Brain microvascular endothelial cell (primary cell): ENCODE data around the gene CCNT2.
"Not testable (repeated sequence)": the region's sequence is repeated elsewhere in the genome, so short reads cannot be mapped to it uniquely, and the experiment has no call there.

Source experiments
- DNase-seq: peaks from one replicate; pipeline ENCODE4 v3.0.0-alpha.2; 2020
- H3K27ac ChIP-seq: fragments of 250-450 bp; sonication (Bioruptor Pico); 2 replicates; pipeline ENCODE4 v1.5.1; 2020; ENCODE audit warnings: mild to moderate bottlenecking, moderate library complexity
- H3K27me3 ChIP-seq: fragments of 250-450 bp; sonication (Bioruptor Pico); replicated peaks from 2 replicates; pipeline ENCODE4 v1.5.1; 2020; ENCODE audit warnings: mild to moderate bottlenecking
- H3K36me3 ChIP-seq: fragments of 250-450 bp; sonication (Bioruptor Pico); replicated peaks from 2 replicates; pipeline ENCODE4 v1.5.1; 2020; ENCODE audit warnings: mild to moderate bottlenecking
- H3K4me3 ChIP-seq: 2 replicates; pipeline ENCODE4 v1.5.1; 2011; ENCODE audit warnings: low read depth, mild to moderate bottlenecking, control low read depth, low read length, moderate library complexity
- in situ Hi-C: cut with HindIII; loops from 2 replicates; pipeline ENCODE4 v1.10.0; 2017; ENCODE audit warnings: low sequenced_read_pairs, low pct_ligation_motif_present
- TF ChIP-seq, protein P1 (sequence below): IDR thresholded peaks from 2 replicates; pipeline ENCODE4 v1.5.1; 2011; ENCODE audit warnings: low read depth, mild to moderate bottlenecking, moderate library complexity, low read length, control low read depth, inconsistent platforms; ENCODE audit errors: missing control alignments

The CCNT2 gene

DNA sequence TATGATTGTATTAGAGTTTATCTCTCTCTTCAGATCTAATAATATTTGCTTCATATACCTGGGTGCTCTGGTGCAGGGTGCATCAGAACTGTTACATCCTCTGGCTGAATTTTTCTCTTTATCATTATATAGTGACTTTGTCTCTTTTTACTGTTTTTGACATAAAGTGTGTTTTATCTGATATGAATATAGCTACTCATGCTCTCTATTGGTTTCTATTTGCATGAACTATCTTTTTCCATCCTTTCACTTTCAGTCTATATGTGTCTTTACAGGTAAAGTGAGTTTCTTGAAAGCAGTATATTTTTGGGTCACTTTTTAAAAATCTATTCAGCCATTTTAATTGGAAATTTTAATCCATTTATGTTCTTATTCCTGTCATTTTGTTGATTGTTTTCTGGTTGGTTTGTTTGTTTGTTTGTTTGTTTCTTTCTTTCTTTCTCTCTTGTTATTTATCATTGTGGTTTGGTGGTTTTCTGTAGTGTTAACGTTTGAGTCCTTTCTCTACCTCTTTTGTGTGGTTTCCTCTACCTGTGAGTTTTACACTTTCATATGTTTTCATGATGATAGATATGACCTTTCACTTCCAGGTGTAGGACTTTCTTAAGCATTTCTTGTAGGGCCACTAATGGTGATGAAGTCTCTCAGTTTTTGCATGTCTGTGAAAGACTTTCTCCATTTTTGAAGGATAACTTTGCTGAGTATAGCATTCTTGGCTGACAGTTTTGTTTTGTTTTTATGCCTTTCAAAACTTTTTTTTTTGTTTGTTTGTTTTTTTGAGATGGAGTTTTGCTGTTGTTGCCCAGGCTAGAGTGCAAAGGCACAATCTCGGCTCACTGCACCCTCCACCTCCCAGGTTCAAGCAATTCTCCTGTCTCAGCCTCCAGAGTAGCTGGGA, 54.9 kb downstream of the CCNT2 start:
- Histone ChIP-seq H3K36me3 (no peaks in the 10 kb centered on the region), H3K4me3 (no peak overlapping the region), H3K27ac (no peak overlapping the region), H3K27me3 (no peaks in the 10 kb centered on the region)
- in situ Hi-C loops, result no loop called here
- no peak for DNase-seq
- TF ChIP-seq, protein P1, sequence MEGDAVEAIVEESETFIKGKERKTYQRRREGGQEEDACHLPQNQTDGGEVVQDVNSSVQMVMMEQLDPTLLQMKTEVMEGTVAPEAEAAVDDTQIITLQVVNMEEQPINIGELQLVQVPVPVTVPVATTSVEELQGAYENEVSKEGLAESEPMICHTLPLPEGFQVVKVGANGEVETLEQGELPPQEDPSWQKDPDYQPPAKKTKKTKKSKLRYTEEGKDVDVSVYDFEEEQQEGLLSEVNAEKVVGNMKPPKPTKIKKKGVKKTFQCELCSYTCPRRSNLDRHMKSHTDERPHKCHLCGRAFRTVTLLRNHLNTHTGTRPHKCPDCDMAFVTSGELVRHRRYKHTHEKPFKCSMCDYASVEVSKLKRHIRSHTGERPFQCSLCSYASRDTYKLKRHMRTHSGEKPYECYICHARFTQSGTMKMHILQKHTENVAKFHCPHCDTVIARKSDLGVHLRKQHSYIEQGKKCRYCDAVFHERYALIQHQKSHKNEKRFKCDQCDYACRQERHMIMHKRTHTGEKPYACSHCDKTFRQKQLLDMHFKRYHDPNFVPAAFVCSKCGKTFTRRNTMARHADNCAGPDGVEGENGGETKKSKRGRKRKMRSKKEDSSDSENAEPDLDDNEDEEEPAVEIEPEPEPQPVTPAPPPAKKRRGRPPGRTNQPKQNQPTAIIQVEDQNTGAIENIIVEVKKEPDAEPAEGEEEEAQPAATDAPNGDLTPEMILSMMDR, result no peak

GRCh38 chr2:134975281-134976009, 56.8 kb downstream of the CCNT2 start:
- in situ Hi-C loops, result no loop called here
- Histone ChIP-seq H3K27ac (no peak overlapping the region), H3K27me3 (no peaks in the 10 kb centered on the region), H3K4me3 (no peak overlapping the region), H3K36me3 (no peaks in the 10 kb centered on the region)
- TF ChIP-seq, protein P1, result no peak
- DNase-seq, result no peak

DNA sequence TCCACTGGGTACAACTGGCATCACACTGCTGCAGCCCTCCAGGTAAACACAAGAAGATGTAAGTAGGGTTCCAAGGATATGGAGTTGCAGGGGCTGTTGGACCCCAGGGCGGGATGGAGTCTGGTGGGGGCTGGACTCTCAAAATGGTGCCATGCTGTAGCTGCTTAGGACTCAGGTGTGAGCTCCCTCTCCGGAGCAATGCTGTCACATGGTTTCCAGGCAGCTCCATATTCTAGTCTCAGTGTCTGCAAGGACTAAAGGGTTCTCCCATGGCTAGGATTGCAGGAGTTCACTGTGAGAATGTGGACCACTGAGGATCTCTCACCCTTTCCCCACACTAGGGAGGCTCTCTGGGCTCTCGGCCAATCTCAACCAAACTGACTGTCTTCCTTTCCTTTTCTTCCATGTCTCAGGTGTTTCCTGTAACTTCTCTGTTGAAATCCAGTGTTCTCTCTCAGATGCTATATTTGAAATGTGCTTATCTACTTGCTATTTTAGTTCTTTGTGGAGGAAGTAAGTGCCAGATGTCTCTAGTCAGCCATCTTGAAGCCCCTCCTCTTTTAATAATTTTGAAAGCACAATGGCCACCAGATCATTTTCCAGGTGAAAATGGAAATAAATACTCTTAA, 57.6 kb downstream of the CCNT2 start:
- in situ Hi-C loops, result no loop called here
- no peak for DNase-seq
- no peak overlapping the region for H3K4me3 ChIP-seq

GRCh38 chr2:134977104-134977503, 58.5 kb downstream of the CCNT2 start:
- DNase-seq, in situ Hi-C loops, H3K36me3 ChIP-seq, H3K4me3 ChIP-seq, H3K27me3 ChIP-seq, H3K27ac ChIP-seq: not testable (repeated sequence)

More for the DNA sequence above, 57.6 kb downstream of the CCNT2 start:
- TF ChIP-seq, protein P1, result no peak
- no peaks in the 10 kb centered on the region for H3K27me3 ChIP-seq
- H3K27ac ChIP-seq, result no peak overlapping the region
- H3K36me3 ChIP-seq, result no peaks in the 10 kb centered on the region

- TF ChIP-seq, protein P1, result no peak
- H3K27me3 ChIP-seq, result no peaks in the 10 kb centered on the region
- no peak overlapping the region for H3K27ac ChIP-seq
- H3K4me3 ChIP-seq, result no peak overlapping the region
- no peaks in the 10 kb centered on the region for H3K36me3 ChIP-seq
- in situ Hi-C loops, result no loop called here
- DNase-seq, result no peak
These were observed 60.6 kb downstream of the CCNT2 start for GRCh38 chr2:134979221-134979620.

GRCh38 chr2:134980639-134981038, 62.0 kb downstream of the CCNT2 start:
- in situ Hi-C loops, result no loop called here
- TF ChIP-seq, protein P1, result no peak
- H3K36me3 ChIP-seq, result no peaks in the 10 kb centered on the region
- H3K4me3 ChIP-seq, result no peak overlapping the region
- no peak for DNase-seq
- H3K27me3 ChIP-seq, result no peaks in the 10 kb centered on the region
- no peak overlapping the region for H3K27ac ChIP-seq
